Fibroblast of pulmonary artery (primary cell): ENCODE measurements around the gene KDM4C.

Experiments
- DNase-seq: peaks from one replicate; pipeline ENCODE4 v3.0.0-alpha.2; 2010; ENCODE audit warnings: low read depth
- H3K4me3 ChIP-seq: replicated peaks from 2 replicates; pipeline ENCODE4 v1.5.1; 2011; ENCODE audit warnings: low read depth, mild to moderate bottlenecking, control low read depth, low read length, moderate library complexity
- TF ChIP-seq, protein P1 (sequence below): IDR thresholded peaks from 2 replicates; pipeline ENCODE4 v1.5.1; 2011; ENCODE audit warnings: mild to moderate bottlenecking, control low read depth, low read length, inconsistent platforms; ENCODE audit errors: missing control alignments

Gene KDM4C

DNA sequence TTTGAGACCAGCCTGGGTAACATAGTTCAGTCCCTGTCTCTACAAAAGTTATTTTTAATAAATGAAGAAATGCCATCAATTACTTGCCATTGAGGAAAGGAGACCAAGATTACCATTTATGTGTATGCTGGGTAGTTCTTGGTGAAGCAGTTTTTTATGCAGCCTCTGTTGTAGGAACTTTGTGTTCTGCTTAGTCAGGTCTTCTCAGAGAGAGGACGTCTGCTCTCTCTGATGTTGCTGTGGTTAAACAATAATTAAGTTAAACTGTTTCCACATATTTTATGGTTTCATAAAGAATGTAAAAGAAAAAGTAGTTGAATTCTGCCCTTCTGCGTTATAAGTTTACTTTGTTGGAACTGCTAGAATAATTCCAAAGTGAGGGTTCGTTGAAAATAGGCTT is 210.5 kb downstream of the KDM4C start:
- TF ChIP-seq, protein P1, sequence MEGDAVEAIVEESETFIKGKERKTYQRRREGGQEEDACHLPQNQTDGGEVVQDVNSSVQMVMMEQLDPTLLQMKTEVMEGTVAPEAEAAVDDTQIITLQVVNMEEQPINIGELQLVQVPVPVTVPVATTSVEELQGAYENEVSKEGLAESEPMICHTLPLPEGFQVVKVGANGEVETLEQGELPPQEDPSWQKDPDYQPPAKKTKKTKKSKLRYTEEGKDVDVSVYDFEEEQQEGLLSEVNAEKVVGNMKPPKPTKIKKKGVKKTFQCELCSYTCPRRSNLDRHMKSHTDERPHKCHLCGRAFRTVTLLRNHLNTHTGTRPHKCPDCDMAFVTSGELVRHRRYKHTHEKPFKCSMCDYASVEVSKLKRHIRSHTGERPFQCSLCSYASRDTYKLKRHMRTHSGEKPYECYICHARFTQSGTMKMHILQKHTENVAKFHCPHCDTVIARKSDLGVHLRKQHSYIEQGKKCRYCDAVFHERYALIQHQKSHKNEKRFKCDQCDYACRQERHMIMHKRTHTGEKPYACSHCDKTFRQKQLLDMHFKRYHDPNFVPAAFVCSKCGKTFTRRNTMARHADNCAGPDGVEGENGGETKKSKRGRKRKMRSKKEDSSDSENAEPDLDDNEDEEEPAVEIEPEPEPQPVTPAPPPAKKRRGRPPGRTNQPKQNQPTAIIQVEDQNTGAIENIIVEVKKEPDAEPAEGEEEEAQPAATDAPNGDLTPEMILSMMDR: no peak
- peak; percentile 10 for DNase-seq
- no peak overlapping the region for H3K4me3 ChIP-seq

DNA sequence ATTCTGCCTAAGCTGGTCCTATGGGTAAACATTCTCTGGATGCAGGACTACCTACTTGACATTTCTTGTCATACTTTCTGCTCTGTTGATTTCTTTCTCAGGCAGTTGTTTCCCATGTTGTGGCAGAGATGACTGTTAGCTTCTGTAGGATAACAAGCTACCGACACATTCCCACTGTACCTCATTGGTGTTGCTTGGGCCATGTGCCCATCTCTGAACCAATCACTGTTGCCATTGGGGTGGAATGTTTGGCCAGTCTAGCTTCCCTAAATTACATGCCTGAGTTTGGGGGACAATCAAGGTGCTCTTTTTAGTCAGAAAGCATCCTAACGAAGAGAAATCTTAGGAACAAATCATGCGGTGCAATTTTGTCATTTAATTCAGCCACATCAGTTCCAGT is 212.0 kb downstream of the KDM4C start:
- TF ChIP-seq, protein P1: no peak
- no peak for DNase-seq
- H3K4me3 ChIP-seq: no peak overlapping the region

DNA sequence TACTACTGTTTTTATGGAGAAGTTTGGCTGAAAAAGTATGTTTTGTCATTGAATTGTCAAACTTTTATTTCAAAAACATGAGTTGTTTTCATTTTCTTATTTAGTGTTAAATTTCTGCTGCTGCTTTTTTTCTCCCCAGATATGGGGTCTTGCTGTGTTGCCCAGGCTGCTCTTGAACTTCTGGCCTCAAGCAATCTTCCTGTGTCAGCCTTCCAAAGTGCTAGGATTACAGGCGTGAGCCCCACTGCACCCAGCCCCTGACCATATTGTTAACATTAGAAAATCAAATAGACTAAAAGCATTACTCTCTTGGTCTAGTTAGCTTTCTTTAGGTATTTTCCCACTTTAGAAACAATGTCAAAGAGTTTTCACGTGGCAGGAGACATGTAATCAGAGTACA is 215.3 kb downstream of the KDM4C start:
- TF ChIP-seq, protein P1: no peak
- no peak for DNase-seq
- H3K4me3 ChIP-seq: no peak overlapping the region

DNA sequence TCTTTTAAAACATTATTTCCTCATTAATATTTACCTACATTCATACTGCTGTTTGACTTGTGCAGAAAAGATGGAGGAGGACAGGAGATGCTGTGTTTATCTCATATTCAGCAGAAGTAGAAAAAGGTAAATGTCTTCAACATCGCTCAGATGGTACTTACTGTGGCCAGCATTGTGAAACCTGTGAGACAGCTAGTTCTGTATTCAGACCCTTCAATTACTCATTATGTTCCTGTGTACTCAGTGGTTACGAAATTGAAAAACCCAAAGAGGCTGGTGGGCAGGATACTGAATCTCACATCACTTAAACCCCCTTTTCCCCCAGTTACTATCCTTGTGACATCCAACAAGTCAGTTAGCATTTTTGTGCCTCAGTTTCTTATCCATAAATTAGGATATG is 216.0 kb downstream of the KDM4C start:
- TF ChIP-seq, protein P1: no peak
- H3K4me3 ChIP-seq: no peak overlapping the region
- peak; percentile 41 for DNase-seq

DNA sequence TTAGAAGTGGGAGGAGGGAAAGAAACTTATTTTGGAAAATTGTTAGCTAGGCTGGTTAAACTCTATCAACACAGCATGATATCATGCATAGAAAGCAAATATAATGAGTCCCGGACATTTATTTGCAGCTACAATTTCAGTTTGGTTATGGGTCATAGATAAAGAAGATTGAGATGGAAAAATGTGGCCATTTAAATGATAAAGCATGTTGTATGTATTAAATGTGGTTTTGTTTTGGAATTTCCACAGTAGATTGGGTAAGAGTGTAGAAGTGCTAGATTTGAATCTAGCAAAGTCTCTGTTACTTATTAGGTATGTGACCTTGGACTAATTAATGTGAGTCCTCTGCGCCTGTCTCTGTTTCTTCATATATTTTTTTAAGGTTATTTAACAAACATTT is 217.4 kb downstream of the KDM4C start:
- no peak overlapping the region for H3K4me3 ChIP-seq
- no peak for DNase-seq
- TF ChIP-seq, protein P1: no peak

DNA sequence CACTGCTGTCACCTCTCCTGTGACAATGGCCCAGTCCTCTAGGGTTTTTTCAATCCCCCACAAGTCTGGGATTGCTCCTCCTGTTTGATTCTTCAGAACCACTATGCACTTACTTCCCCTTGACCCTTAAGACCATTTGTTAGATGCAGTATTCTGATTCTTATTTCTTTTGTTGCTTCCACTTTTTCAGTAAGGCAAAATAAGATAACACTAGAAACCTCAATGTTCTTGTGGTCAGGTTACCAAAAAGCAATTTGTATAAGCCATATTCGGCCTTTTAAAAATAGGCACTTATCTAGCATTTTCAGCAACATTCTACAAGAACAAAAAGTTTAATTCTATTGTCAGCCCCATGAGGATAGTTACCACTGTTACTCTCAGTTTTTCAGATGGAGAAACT is 220.0 kb downstream of the KDM4C start:
- TF ChIP-seq, protein P1: no peak
- no peak for DNase-seq
- no peak overlapping the region for H3K4me3 ChIP-seq

DNA sequence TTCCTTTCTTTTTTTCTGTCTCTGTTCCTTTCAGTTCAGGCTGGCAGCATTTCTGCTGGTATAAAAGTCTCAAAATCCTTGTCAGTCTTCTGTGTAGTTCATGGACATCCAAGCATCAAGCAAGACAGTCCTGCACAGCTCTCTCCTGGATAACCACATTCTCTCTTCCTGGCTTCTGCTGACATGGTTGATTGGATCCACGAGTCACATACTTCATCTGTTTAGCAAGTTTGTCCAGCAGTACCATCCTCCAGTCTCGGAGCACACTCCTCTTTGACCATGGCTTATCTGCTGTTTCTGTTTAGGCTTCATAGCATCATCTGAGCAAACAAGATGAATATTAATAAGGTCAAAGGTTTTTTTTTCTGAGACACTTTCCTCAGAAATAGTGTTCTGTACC is 220.8 kb downstream of the KDM4C start:
- DNase-seq: no peak
- no peak overlapping the region for H3K4me3 ChIP-seq
- TF ChIP-seq, protein P1: no peak
